H1 (cell line): Measurements from ENCODE around the gene DENND5B. TPM values are rescaled to one million over a fixed set of nuclear protein-coding genes. Genes with fewer than 3 reads are reported as not detected.

Source experiments
- ASH2L ChIP-seq: fragments of 200-600, 300-600 bp; sonication (generic); IDR thresholded peaks from one replicate; pipeline ENCODE4 v1.7.1; 2017; ENCODE audit warnings: low read length
- ATF3 ChIP-seq: IDR thresholded peaks from 2 replicates; pipeline ENCODE4 v1.6.1; 2011; ENCODE audit warnings: low read depth, mild to moderate bottlenecking, low read length; ENCODE audit not compliant: insufficient read depth
- BCL11A ChIP-seq, 2 experiments: IDR thresholded peaks; one replicate each; pipeline ENCODE4 v1.6.1; 2011; ENCODE audit warnings: low read depth in 2 of 2, low read length in 2 of 2, mild to moderate bottlenecking in 2 of 2
- BRCA1 ChIP-seq: IDR thresholded peaks from 2 replicates; pipeline ENCODE4 v1.6.1; 2012; ENCODE audit warnings: low read depth, low read length, improper control_type of control experiment
- CBX5 ChIP-seq: fragments of 300-800, 300-1000 bp; sonication (generic); IDR thresholded peaks from 2 replicates; pipeline ENCODE4 v1.7.1; 2016; ENCODE audit warnings: antibody characterized with exemption, low read length, low read depth
- CHD2 ChIP-seq: IDR thresholded peaks from 2 replicates; pipeline ENCODE4 v1.6.1; 2012; ENCODE audit warnings: low read length, improper control_type of control experiment
- CTBP2 ChIP-seq: IDR thresholded peaks from 2 replicates; pipeline ENCODE4 v1.7.0; 2011; ENCODE audit warnings: borderline replicate concordance, mild to moderate bottlenecking, moderate library complexity, mixed read lengths, low read length; ENCODE audit not compliant: insufficient read depth, insufficient read length
- EZH2 ChIP-seq: fragments of 200-600 bp; sonication (generic); IDR thresholded peaks from 2 replicates; pipeline ENCODE4 v1.7.1; 2012; ENCODE audit warnings: low read depth, mild to moderate bottlenecking, moderate library complexity, low read length, inconsistent platforms; ENCODE audit not compliant: severe bottlenecking
- HDAC2 ChIP-seq, 2 experiments: fragments of 300-600 bp in 1 of 2; sonication (generic) in 1 of 2; IDR thresholded peaks; 2 replicates each; pipeline ENCODE4 v1.6.1; 2011 to 2012; ENCODE audit warnings: low read depth in 2 of 2, low read length in 2 of 2, mild to moderate bottlenecking in 2 of 2, moderate library complexity in 2 of 2, borderline replicate concordance in 1 of 2, inconsistent platforms in 1 of 2
- HDAC6 ChIP-seq: IDR thresholded peaks from one replicate; pipeline ENCODE4 v1.7.1; 2012; ENCODE audit warnings: low read depth, mild to moderate bottlenecking, inconsistent platforms, low read length, moderate library complexity
- KDM1A ChIP-seq: fragments of 200-600, 300-600 bp; sonication (generic); IDR thresholded peaks from 2 replicates; pipeline ENCODE4 v1.7.1; 2016; ENCODE audit warnings: mild to moderate bottlenecking, low read length, borderline replicate concordance
- MAFK ChIP-seq: IDR thresholded peaks from 2 replicates; pipeline ENCODE4 v1.6.1; 2012; ENCODE audit warnings: low read depth, mild to moderate bottlenecking, improper control_type of control experiment, low read length
- NANOG ChIP-seq: IDR thresholded peaks from 2 replicates; pipeline ENCODE4 v1.6.1; 2011; ENCODE audit warnings: low read length, low read depth, mild to moderate bottlenecking, inconsistent platforms; ENCODE audit not compliant: insufficient read depth, poor library complexity, severe bottlenecking
- PHF8 ChIP-seq: fragments of 200-600 bp; sonication (generic); conservative IDR thresholded peaks from 2 replicates; pipeline ENCODE4 v1.7.1; 2012; ENCODE audit warnings: low read depth, mild to moderate bottlenecking, inconsistent platforms, low read length, moderate library complexity
- POLR2A ChIP-seq, 2 experiments: IDR thresholded peaks; 1 replicate in 1 of 2; 2 replicates in 1 of 2; pipeline ENCODE4 v1.6.1; 2011; ENCODE audit warnings: low read depth in 2 of 2, low read length in 2 of 2, mild to moderate bottlenecking in 2 of 2; ENCODE audit errors: control extremely low read depth in 1 of 2
- POU5F1 ChIP-seq: IDR thresholded peaks from 2 replicates; pipeline ENCODE4 v1.6.1; 2011; ENCODE audit warnings: low read depth, mild to moderate bottlenecking, low read length, moderate library complexity
- RXRA ChIP-seq: IDR thresholded peaks from 2 replicates; pipeline ENCODE4 v1.6.1; 2011; ENCODE audit warnings: low read depth, mild to moderate bottlenecking, low read length, moderate library complexity; ENCODE audit not compliant: insufficient read depth
- SIN3A ChIP-seq, 2 experiments: IDR thresholded peaks in 1 of 2; conservative IDR thresholded peaks in 1 of 2; 2 replicates each; pipeline ENCODE4 v1.6.1; 2011 to 2012; ENCODE audit warnings: low read length in 2 of 2, improper control_type of control experiment in 1 of 2, low read depth in 1 of 2, mild to moderate bottlenecking in 1 of 2
- SP4 ChIP-seq: IDR thresholded peaks from 2 replicates; pipeline ENCODE4 v1.6.1; 2012; ENCODE audit warnings: low read length, inconsistent platforms
- TAF1 ChIP-seq: IDR thresholded peaks from 2 replicates; pipeline ENCODE4 v1.6.1; 2011; ENCODE audit warnings: mild to moderate bottlenecking, low read depth, low read length
- TBP ChIP-seq: IDR thresholded peaks from 2 replicates; pipeline ENCODE4 v1.6.1; 2011; ENCODE audit warnings: low read depth, low read length, improper control_type of control experiment
- TEAD4 ChIP-seq: IDR thresholded peaks from 2 replicates; pipeline ENCODE4 v1.6.1; 2012; ENCODE audit warnings: low read depth, low read length, inconsistent platforms, mixed read lengths
- USF2 ChIP-seq: IDR thresholded peaks from 2 replicates; pipeline ENCODE4 v1.6.1; 2011; ENCODE audit warnings: low read length, improper control_type of control experiment
- ZNF274 ChIP-seq: IDR thresholded peaks from 2 replicates; pipeline ENCODE4 v1.7.0; 2012; ENCODE audit warnings: low read length, borderline replicate concordance; ENCODE audit errors: extremely low read depth
- polyA plus RNA-seq, 7 experiments: library from polyadenylated mRNA; depleted of rRNA in 3 of 7; stranded (reverse) in 5 of 7; unstranded in 2 of 7; fragments of >200 nt in 5 of 7; fragments of 200-250 nt in 2 of 7; gene quantifications; 1 replicate in 5 of 7; 2 replicates in 1 of 7; 4 replicates in 1 of 7; pipeline versions ENCODE4 v1.2.1 to v1.2.3, GENCODE V29; 2011 to 2013; ENCODE audit warnings: missing spikeins in 2 of 7, mixed read lengths in 2 of 7
- total RNA-seq: library from RNA; stranded (reverse); fragmentation: NEBNext Ultra II Directional; extraction: Animal tissue kit (Norgen Biotek cat#: 25700); gene quantifications from 2 replicates; pipeline ENCODE4 v1.2.1, GENCODE V29; 2021

Gene DENND5B
- total and polyA plus RNA-seq, 2 of the 8 experiments (the other 6 are each of a cell fraction or from before 2014, with no cell fraction given), result 13.4 to 20.2 TPM

GRCh38 chr12:31386364-31386777 is 204.6 kb downstream of the DENND5B start (continued):
- TF ChIP-seq RXRA (no peak), POU5F1 (0 out of 2 replicates have a peak, but pooled peaks have one; percentile 3), USF2 (no peak), ASH2L (peak; percentile 99), EZH2 (no peak), TBP (peak; percentile 86), TEAD4 (peak; percentile 99), ATF3 (no peak), SIN3A (conservative IDR thresholded peaks at IDR 0.05 in 1 of 2, IDR thresholded peaks at IDR 0.05 in 1 of 2; ENCODE audit: low read depth in 1 of 2, low read length in 2 of 2) (0 out of 4 replicates have a peak, but pooled peaks of 1 of the 2 experiments have one; percentile 48), TAF1 (peak; percentile 84), SP4 (no peak; the same call in 1 of the 2 replicates), HDAC2 (IDR thresholded peaks at IDR 0.05; ENCODE audit: borderline replicate concordance in 1 of 2, low read depth in 2 of 2, low read length in 2 of 2) (peak; percentile 82 to 89; a peak in 2 of 4 replicates), HDAC6 (no peak), ZNF274 (no peak), BRCA1 (no peak), CBX5 (no peak), BCL11A (IDR thresholded peaks at IDR 0.05; ENCODE audit: low read depth in 2 of 2, low read length in 2 of 2) (no peak), CTBP2 (no peak), KDM1A (no peak), NANOG (peak; percentile 71), MAFK (peak; percentile 64), CHD2 (peak; percentile 72), POLR2A (IDR thresholded peaks at IDR 0.05; ENCODE audit: control extremely low read depth in 1 of 2, low read depth in 2 of 2, low read length in 2 of 2) (peak; percentile 16 to 78; a peak in 2 of 3 replicates), PHF8 (no peak)
